Renal cortical epithelial cell (primary cell): ENCODE data around the gene VSIG4. TPM values are rescaled to one million over a fixed set of nuclear protein-coding genes. Genes with fewer than 3 reads are reported as not detected.
"Not testable (repeated sequence)": the region's sequence is repeated elsewhere in the genome, so short reads cannot be mapped to it uniquely, and the experiment has no call there.

Experiments used
- DNase-seq: peaks from one replicate; pipeline ENCODE4 v3.0.0-alpha.2; 2011; ENCODE audit warnings: low read depth
- total RNA-seq: library from RNA; depleted of rRNA; stranded (reverse); fragments of >200 nt; gene quantifications from 2 replicates; pipeline ENCODE4 v1.2.3, GENCODE V29; 2014

Gene VSIG4
- total RNA-seq, 1 donor from 2014 or later = not detected

- not testable (repeated sequence) for DNase-seq
Observed at GRCh38 chrX:65977161-65977560, 62.7 kb downstream of the VSIG4 start.

GRCh38 chrX:65976161-65976560, 63.7 kb downstream of the VSIG4 start:
- DNase-seq = no peak

GRCh38 chrX:65975161-65975751, 64.6 kb downstream of the VSIG4 start:
- not testable (repeated sequence) for DNase-seq

Other genes starting within 250 kb of the VSIG4 start
- 0.10 TPM in 1 of 2 replicates, not detected in the other for gene HEPH, start 124.2 kb upstream of the VSIG4 start, total RNA-seq